HEK293 (cell line): Measurements from ENCODE around the gene RIMS3.

Experiments
- CTCF ChIP-seq: fragments of 450-650 bp; formaldehyde crosslinking; IDR thresholded peaks from 2 replicates; pipeline ENCODE4 v1.5.1; 2016; ENCODE audit warnings: missing biosample characterization, missing genetic modification characterization
- KLF10 ChIP-seq: fragments of 450-650 bp; IDR thresholded peaks from 2 replicates; pipeline ENCODE4 v1.5.1; 2018; ENCODE audit warnings: missing biosample characterization, mild to moderate bottlenecking, missing genetic modification characterization
- MYNN ChIP-seq: fragments of 450-650 bp; formaldehyde crosslinking; IDR thresholded peaks from 2 replicates; pipeline ENCODE4 v1.5.1; 2016; ENCODE audit warnings: missing biosample characterization, missing genetic modification characterization, borderline replicate concordance
- ZBTB21 ChIP-seq: fragments of 450-650 bp; formaldehyde crosslinking; IDR thresholded peaks from 2 replicates; pipeline ENCODE4 v1.5.1; 2017; ENCODE audit warnings: missing biosample characterization, missing genetic modification characterization
- ZNF18 ChIP-seq: fragments of 450-650 bp; formaldehyde crosslinking; IDR thresholded peaks from 2 replicates; pipeline ENCODE4 v1.5.1; 2016; ENCODE audit warnings: missing biosample characterization, missing genetic modification characterization
- ZNF510 ChIP-seq: fragments of 450-650 bp; formaldehyde crosslinking; IDR thresholded peaks from 2 replicates; pipeline ENCODE4 v1.5.1; 2018; ENCODE audit warnings: mild to moderate bottlenecking, missing genetic modification characterization, missing biosample characterization; ENCODE audit not compliant: insufficient replicate concordance
- ZNF624 ChIP-seq: fragments of 450-650 bp; formaldehyde crosslinking; IDR thresholded peaks from 2 replicates; pipeline ENCODE4 v1.5.1; 2017; ENCODE audit warnings: missing biosample characterization, missing genetic modification characterization
- ZNF639 ChIP-seq: fragments of 450-650 bp; formaldehyde crosslinking; IDR thresholded peaks from 2 replicates; pipeline ENCODE4 v1.5.1; 2016; ENCODE audit warnings: missing biosample characterization, missing genetic modification characterization
- ZNF837 ChIP-seq: fragments of 450-650 bp; formaldehyde crosslinking; IDR thresholded peaks from 2 replicates; pipeline ENCODE4 v1.5.1; 2016; ENCODE audit warnings: missing biosample characterization, missing genetic modification characterization

- TF ChIP-seq CTCF (tag by site-specific recombination) = no peak
- TF ChIP-seq MYNN (tag by site-specific recombination) = no peak
- no peak for TF ChIP-seq ZNF639 (tag by site-specific recombination)
- no peak for TF ChIP-seq ZNF510 (tag by site-specific recombination)
- TF ChIP-seq ZBTB21 (tag by site-specific recombination) = no peak
- no peak for TF ChIP-seq ZNF624
- TF ChIP-seq ZNF837 (tag by site-specific recombination) = no peak
- no peak for TF ChIP-seq ZNF18 (tag by site-specific recombination)
- no peak for TF ChIP-seq KLF10 (tag by site-specific recombination)
Measured at GRCh38 chr1:40646315-40646714, 19.2 kb downstream of the RIMS3 start.
